Right ventricle myocardium superior (tissue), 1 donor: Measurements from ENCODE around the gene COA7. TPM values are rescaled to one million over a fixed set of nuclear protein-coding genes. Genes with fewer than 3 reads are reported as not detected.

Experiments
- ATAC-seq: fragments of 200-7000 bp; cut with Tn5 transposase; one replicate; pipeline ENCODE4 v1.9.1; 2020; ENCODE audit warnings: mild to moderate bottlenecking; ENCODE audit not compliant: poor library complexity
- DNase-seq: peaks from one replicate; pipeline ENCODE4 v3.0.0-alpha.2; 2020
- intact Hi-C: fragments of 100-400 bp; cut with DNase I; formaldehyde crosslinking; loops from one replicate; pipeline ENCODE4 v1.11.2; 2022
- total RNA-seq: library from RNA; stranded (reverse); fragmentation: NEBNext Ultra II Directional; extraction: Animal tissue kit (Norgen Biotek cat#: 25700); gene quantifications from one replicate; pipeline ENCODE4 v1.2.1, GENCODE V29; 2021
- donor health status: DM: no; HTN: yes; CAD: no; lungs with severe emphysema.

COA7 gene
- total RNA-seq, 1 donor from 2014 or later = 18.6 TPM

DNA sequence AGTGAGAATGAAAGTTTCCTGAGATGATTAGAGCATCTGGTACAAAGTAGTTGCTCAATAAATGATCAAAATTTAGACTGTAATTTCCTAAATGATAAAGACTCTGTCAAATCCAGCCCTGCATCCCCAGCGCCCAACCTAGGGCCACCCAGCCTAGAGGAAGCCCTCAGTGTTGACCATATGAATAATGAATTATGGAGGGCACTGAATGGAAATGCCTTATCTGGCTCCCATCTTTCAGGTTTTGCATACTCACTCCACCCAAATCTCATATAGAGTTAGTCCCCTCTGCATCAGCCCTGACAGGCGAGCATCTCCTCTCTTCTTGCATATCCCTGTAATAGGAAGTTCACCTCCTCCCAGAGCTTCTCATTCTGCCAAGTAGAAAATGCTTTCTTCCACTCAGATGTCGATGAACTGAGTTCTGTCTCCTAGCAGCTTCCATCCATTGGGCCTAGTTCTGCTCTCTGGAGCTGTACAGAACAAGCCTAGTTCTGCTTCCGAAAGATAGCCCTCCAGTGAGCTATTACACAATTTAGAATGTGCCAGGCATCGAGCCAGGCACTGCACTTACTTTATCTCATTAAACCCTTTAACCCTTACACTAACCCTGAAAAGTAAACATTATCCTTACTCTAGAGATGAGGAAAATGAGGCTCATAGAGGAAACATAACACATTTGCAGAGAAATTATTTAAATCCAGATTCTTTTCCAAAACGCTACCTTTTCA lies 20.9 kb downstream of the COA7 start:
- DNase-seq (peak; percentile 68), ATAC-seq (peak; percentile 90)
- intact Hi-C loops = no loop called here

GRCh38 chr1:52676249-52676903 lies 21.8 kb downstream of the COA7 start:
- intact Hi-C loops = no loop called here
- DNase-seq = peak; percentile 84
- peak; percentile 93 for ATAC-seq

DNA sequence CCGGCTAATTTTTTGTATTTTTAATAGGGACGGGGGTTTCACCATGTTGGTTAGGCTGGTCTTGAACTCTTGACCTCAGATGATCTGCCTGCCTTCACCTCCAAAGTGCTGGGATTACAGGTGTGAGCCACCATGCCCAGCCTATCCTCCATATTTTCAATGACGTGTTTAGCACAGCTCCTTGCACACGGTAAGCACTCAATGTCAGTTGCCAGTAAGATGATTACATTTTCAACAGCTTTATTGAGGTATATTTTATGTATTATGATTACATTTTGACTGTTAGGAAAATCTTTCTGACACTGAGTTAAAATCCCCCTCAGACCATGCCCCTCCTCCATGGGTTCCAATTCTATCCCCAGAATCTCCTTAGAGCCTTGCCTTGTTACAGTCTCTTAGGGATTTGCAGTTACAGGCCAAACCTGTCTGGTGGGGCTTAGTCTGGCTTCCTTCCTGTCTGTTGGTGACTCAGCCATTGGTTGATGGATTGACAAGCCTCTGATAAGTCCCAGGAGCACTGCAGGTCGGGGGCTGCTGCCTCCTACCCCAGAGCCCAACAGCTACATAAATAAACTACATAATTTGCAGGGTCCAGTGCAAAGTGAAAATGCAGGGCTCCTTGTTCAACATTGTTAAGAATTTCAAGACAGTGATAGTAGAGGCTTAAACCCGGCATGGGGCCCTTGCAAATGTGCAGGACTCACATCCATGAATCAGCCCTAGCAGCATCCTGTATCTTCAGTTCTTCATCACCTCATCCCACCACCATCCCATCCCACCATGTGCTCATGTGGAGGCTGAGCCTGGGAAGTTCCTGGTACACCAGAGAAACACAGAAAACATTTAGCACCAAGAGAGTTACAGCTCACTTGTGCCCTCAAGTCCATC lies 23.4 kb downstream of the COA7 start:
- no peak for ATAC-seq
- intact Hi-C loops = no loop called here
- no peak for DNase-seq

DNA sequence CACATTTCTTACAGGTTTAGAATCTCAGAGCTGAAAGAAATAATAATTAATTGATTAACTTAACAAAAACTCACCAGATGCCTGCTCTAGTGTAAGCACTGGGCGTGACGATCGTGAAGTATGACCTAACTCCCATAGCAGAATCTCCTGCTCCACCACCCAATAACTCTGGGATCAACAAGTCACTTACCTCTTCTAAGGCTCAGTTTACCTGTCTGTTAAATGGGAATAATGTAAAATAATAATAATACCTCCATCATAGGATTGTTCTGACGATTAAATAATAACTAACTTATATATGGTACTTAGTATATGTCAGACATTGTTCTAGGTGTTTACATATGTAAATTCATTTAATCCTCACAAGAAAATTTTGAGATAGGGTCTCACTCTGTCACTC lies 24.6 kb downstream of the COA7 start:
- DNase-seq (no peak), ATAC-seq (no peak)
- intact Hi-C loops = no loop called here

DNA sequence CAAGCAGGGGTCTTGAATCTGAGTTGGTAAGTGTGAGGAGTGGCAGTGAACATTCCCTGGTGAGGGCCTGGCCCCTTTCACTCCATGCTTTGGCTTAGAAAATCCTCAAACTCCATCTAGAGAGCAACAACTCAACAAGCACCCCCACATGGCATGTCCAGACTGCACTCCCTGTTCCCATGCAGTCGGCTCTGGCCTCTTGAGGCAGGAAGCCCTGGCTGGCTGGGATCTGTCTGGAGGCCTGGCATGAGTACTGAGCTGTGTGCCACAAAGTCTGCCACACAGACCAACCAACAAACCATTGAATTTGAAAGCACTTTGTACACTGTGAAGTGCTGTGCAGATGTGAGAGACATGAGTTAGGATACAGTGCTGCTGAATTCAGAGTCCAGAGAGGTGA lies 25.2 kb downstream of the COA7 start:
- peak; percentile 40 for ATAC-seq
- DNase-seq = no peak
- intact Hi-C loops = no loop called here

DNA sequence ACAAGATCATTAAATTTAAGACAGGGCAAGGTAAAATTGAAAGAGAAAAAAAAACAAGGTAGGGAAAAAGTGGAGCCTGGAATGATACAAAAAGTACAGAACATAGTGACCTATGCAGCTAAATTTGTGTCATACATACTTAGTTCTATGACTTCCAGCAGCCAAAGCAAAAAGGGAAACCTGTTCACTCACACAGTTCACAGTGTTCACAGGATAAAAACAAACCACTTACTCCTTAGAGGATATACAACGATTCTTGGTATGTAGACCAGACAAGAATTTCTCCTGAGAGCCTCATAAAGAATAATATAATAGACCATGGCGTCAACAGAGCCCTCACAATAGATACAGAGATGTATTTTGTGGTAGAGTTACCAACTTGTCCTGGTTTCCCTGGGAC lies 27.5 kb downstream of the COA7 start:
- DNase-seq = no peak
- no peak for ATAC-seq
- intact Hi-C loops = no loop called here

DNA sequence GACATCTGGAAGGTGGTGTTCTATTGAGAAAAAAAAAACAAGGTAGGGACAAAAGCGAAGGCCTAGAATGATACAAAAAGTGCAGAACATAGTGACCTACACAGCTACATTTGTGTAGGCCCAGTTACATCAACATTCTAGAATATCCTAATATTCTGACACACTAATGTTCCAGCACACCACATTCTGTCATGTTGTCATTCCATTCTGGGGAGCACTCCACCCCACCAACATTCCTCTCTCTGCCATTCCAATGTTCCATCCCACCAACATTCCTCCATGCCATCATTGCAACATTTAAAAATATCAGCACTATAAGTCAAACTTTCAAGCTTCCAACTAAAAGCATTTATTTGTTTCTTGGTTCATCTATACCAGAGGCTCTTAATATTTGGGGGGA lies 28.5 kb downstream of the COA7 start:
- intact Hi-C loops = no loop called here
- ATAC-seq = no peak
- DNase-seq = no peak

- ATAC-seq (no peak), DNase-seq (no peak)
- intact Hi-C loops = no loop called here
These were observed 29.4 kb downstream of the COA7 start for GRCh38 chr1:52668711-52669110.

GRCh38 chr1:52667984-52668383 lies 30.2 kb downstream of the COA7 start:
- no peak for ATAC-seq

GRCh38 chr1:52667290-52667689 lies 30.9 kb downstream of the COA7 start:
- no peak for ATAC-seq
- no peak for DNase-seq
- intact Hi-C loops = no loop called here

More at GRCh38 chr1:52667984-52668383, 30.2 kb downstream of the COA7 start:
- DNase-seq = no peak
- intact Hi-C loops = no loop called here

- no peak for DNase-seq
- ATAC-seq = no peak
- intact Hi-C loops = no loop called here
These were observed 32.9 kb downstream of the COA7 start for GRCh38 chr1:52665006-52665941.

DNA sequence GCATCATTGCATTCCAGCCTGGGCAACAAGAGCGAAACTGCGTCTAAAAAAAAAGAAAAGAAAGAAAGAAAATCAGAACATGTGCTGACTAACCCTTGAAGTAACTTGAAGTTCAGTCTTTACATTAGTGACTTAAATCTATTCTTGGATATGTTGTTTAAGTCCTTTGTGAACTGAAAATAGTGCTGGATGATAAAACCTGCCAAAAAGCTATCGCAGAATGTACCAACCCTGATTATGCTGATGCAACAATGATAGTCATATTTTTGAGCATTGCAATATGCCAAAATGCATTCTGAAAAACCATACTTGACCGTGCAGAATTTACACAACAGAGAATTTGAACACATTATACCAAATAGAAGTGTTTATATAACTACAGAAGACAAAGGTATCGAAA lies 34.4 kb downstream of the COA7 start:
- no peak for ATAC-seq
- no peak for DNase-seq
- intact Hi-C loops = no loop called here

GRCh38 chr1:52662645-52663313 lies 35.4 kb downstream of the COA7 start:
- DNase-seq (no peak), ATAC-seq (no peak)
- intact Hi-C loops = no loop called here

DNA sequence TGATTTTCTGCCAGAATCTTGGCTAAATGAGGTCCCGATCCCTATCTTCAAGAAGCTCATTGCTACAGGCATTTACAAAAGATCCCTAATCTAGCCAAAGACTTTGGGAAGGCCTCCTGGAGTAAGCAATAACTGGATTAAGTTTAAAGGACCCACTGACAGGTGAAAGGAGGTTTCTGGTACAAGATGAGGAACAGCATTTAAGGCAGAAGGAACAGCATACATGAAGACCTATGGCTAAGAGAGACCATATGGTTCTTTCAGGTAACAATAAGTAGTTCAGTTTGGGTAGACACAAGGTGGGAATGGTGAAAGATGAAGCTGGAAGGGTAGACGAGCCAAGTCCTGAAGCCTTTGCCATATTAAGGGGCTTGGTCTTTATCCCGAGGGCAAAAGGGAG lies 37.3 kb downstream of the COA7 start:
- ATAC-seq (no peak), DNase-seq (no peak)
- intact Hi-C loops = no loop called here

DNA sequence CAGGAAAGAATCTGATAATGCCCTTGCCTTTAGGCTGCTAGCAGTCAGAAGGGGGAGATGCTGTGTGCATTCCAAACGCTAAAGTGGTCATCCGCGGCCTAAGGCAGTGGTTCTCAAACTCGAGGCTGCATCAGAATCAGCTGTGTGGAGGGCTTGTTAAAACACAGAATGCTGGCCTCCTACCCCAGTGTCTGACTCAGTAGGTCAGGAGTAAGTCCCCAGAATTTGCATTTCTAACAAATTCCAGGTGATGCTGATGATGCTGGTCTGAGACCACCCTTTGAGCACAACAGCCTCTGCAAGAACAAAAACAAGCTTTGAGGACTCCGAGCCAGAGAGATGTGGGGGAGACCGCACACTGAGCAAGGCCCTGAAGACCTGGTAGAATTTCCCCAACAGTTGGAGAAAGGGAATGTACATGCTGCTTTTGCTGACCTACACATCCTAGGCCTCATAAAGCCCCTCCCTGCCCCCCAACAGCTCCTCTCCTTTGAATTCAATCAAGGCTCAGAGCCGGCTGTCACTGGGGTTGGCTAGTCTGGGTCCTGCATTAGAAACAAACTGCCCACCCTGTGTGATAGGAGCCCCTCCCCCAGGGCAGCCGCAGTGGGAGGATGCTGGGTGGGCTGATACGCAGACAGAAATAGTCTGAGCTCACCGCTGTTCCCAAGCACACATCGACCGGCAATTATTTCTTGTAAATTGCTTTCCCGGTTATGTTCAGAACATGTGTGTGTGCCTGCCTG lies 38.1 kb downstream of the COA7 start:
- ATAC-seq (no peak), DNase-seq (no peak)
- intact Hi-C loops = no loop called here

DNA sequence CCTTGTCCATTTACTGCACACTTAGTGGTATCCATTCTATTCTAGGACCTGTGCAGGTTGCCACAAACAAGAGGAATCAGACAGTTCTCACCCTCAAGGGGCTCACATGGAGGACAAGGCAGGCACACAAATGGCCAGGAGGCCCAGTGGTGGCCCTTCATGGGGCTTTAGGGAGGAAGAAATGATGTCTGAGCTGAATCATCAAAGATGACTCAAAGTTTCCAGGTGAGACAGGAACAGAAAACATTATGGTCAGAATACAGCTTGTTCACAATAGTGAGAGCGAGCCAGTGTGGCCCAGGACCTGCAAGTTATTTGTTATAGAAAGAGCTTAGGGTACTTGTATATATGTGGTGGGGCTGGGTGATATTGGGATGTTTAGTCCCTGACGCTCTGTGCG lies 38.8 kb downstream of the COA7 start:
- DNase-seq (no peak), ATAC-seq (no peak)
- intact Hi-C loops = no loop called here

GRCh38 chr1:52658795-52659194 lies 39.4 kb downstream of the COA7 start:
- intact Hi-C loops = no loop called here
- no peak for DNase-seq
- peak; percentile 63 for ATAC-seq
